A673 (cell line): Measurements from ENCODE around the gene FAM114A1. TPM values are rescaled to one million over a fixed set of nuclear protein-coding genes. Genes with fewer than 3 reads are reported as not detected.

Source experiments
- BruUV-seq: library from RNA; stranded (reverse); fragments of 400-500 nt; replicated peaks from 2 replicates; lab custom pipeline; 2021; lab: Mats Ljungman, UMichigan
- CTCF ChIA-PET: fragments of 300-600 bp; sonication (Branson Sonifier 250); formaldehyde crosslinking; loops from one replicate; lab custom pipeline; 2022; ENCODE audit warnings: antibody characterized with exemption; lab: Charles Lee
- POLR2A ChIA-PET: fragments of 300-600 bp; sonication (Branson Sonifier 250); formaldehyde crosslinking; loops from one replicate; lab custom pipeline; 2022; ENCODE audit warnings: antibody characterized with exemption; ENCODE audit not compliant: low non-redundant PET; lab: Charles Lee
- DNase-seq: peaks from one replicate; pipeline ENCODE4 v3.0.0-alpha.2; 2015; ENCODE audit warnings: low spot score
- H3K27ac ChIP-seq: fragments of 200-600 bp; sonication (generic); 2 replicates; pipeline ENCODE4 v1.5.1; 2016; ENCODE audit warnings: mixed run types, low read depth, mild to moderate bottlenecking, mixed read lengths, antibody characterized with exemption, low read length; ENCODE audit not compliant: poor library complexity, severe bottlenecking
- H3K27me3 ChIP-seq: fragments of 200-600 bp; sonication (generic); replicated peaks from 2 replicates; pipeline ENCODE4 v1.6.1; 2017; ENCODE audit warnings: mixed run types, low read depth, mild to moderate bottlenecking, mixed read lengths, antibody characterized with exemption, low read length; ENCODE audit not compliant: insufficient read depth, poor library complexity
- H3K36me3 ChIP-seq: fragments of 200-600 bp; sonication (generic); 2 replicates; pipeline ENCODE4 v1.6.1; 2016; ENCODE audit warnings: mixed run types, mild to moderate bottlenecking, mixed read lengths, antibody characterized with exemption, low read length; ENCODE audit not compliant: insufficient read depth, poor library complexity, severe bottlenecking
- H3K4me1 ChIP-seq: fragments of 200-600 bp; sonication (generic); 2 replicates; pipeline ENCODE4 v1.6.1; 2017; ENCODE audit warnings: mixed run types, mild to moderate bottlenecking, mixed read lengths, antibody characterized with exemption, low read length; ENCODE audit not compliant: insufficient read depth, poor library complexity, severe bottlenecking
- H3K4me3 ChIP-seq: fragments of 200-600 bp; sonication (generic); 2 replicates; pipeline ENCODE4 v1.5.1; 2016; ENCODE audit warnings: low read depth, mixed run types, mild to moderate bottlenecking, mixed read lengths, low read length; ENCODE audit not compliant: poor library complexity, severe bottlenecking
- H3K9me3 ChIP-seq: fragments of 200-600 bp; sonication (generic); 2 replicates; pipeline ENCODE4 v1.6.1; 2016; ENCODE audit warnings: mixed run types, low read depth, mild to moderate bottlenecking, mixed read lengths, antibody characterized with exemption, low read length; ENCODE audit not compliant: poor library complexity, severe bottlenecking
- EZH2 ChIP-seq: fragments of 200-600 bp; sonication (generic); IDR thresholded peaks from 2 replicates; pipeline ENCODE4 v1.6.1; 2017; ENCODE audit warnings: borderline replicate concordance, low read depth, mild to moderate bottlenecking, mixed read lengths, antibody characterized with exemption, low read length; ENCODE audit not compliant: poor library complexity, severe bottlenecking
- intact Hi-C: fragments of 100-400 bp; cut with micrococcal nuclease; formaldehyde crosslinking; loops from one replicate; pipeline ENCODE4 v1.10.0; 2022; ENCODE audit not compliant: unreplicated experiment
- total RNA-seq: library from RNA; stranded (reverse); gene quantifications from 2 replicates; pipeline ENCODE4 v1.2.3, GENCODE V29; 2021
- TF ChIP-seq, protein P1 (sequence below): fragments of 300-800, 200-600 bp; sonication (generic); conservative IDR thresholded peaks from 2 replicates; pipeline ENCODE4 v1.5.1; 2017; ENCODE audit warnings: low read depth, mild to moderate bottlenecking, antibody characterized with exemption, low read length, moderate library complexity, mixed read lengths

FAM114A1 gene
- total RNA-seq, 1 experiment from 2014 or later, result 4.2 TPM

DNA sequence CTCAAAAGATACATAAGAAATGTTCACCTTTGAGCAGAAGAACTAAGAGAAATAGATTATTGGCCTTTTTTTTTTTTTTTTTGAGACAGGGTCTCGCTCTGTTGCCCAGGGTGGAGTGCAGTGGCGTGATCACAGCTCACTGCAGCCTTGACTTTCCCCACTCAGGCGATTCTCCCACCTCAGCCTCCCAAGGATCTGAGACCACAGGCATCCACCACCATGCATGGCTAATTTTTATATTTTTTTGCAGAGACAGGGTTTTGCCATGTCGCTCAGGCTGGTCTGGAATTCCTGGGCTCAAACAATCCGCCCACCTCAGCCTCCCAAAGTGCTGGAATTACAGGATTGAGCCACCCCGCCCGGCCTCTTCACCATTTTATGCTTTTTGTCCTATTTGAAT lies 8.1 kb upstream of the FAM114A1 start:
- ChIA-PET CTCF (interaction anchor here (0.6 kb wide), 1 partner anchor 35 kb away, joined by 3 read pairs; no protein-coding TSS in a partner anchor), POLR2A (no interaction called here)
- no peaks in the 10 kb centered on the region for H3K27me3 ChIP-seq
- H3K36me3 ChIP-seq, result no peaks in the 10 kb centered on the region
- H3K27ac ChIP-seq, result no peak overlapping the region
- H3K9me3 ChIP-seq, result no peaks in the 10 kb centered on the region
- TF ChIP-seq, protein P1, sequence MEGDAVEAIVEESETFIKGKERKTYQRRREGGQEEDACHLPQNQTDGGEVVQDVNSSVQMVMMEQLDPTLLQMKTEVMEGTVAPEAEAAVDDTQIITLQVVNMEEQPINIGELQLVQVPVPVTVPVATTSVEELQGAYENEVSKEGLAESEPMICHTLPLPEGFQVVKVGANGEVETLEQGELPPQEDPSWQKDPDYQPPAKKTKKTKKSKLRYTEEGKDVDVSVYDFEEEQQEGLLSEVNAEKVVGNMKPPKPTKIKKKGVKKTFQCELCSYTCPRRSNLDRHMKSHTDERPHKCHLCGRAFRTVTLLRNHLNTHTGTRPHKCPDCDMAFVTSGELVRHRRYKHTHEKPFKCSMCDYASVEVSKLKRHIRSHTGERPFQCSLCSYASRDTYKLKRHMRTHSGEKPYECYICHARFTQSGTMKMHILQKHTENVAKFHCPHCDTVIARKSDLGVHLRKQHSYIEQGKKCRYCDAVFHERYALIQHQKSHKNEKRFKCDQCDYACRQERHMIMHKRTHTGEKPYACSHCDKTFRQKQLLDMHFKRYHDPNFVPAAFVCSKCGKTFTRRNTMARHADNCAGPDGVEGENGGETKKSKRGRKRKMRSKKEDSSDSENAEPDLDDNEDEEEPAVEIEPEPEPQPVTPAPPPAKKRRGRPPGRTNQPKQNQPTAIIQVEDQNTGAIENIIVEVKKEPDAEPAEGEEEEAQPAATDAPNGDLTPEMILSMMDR, result no peak
- no peak for TF ChIP-seq EZH2
- H3K4me3 ChIP-seq, result no peak overlapping the region
- intact Hi-C loops, result loop anchor here (5.0 kb wide), 1 partner anchor 797 kb away; no protein-coding TSS in a partner anchor
- H3K4me1 ChIP-seq, result peaks cover 7% of the 10 kb centered on the region
- BruUV-seq, result no TSS peak
- no peak for DNase-seq

DNA sequence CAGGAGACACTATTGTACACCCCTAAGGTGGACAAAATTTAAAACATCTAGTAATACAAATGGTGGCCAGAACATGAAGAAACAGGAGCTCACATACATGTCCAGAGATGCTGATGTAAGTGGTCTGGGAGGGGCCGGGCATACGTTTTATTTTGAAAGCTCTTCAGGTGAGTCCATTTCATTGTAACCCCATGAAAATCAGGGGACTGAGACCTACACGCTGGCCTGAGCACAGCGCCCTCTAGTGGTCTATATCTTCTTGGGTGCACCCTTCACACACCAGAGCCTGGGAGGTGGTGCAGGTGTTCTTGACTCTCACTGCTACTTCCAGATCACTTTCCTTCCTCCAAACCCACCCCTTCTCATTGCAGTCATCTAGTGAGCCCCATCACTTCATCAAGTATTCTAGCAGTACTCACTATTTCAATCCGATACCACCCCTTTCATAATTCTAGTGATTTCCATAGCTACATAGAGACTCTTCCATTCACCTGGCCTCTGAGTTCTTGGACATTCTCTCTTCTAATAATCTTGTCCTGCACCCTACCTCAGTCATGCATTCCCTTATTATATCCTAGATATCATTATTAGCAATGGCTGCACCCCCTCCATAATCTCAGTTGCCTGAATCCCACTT lies 6.7 kb upstream of the FAM114A1 start:
- ChIA-PET CTCF (interaction anchor here (0.5 to 1.4 kb wide), 4 partner anchors 17 to 271 kb away, joined by 3 to 7 read pairs (median 4); no protein-coding TSS in a partner anchor), POLR2A (no interaction called here)
- no peaks in the 10 kb centered on the region for H3K27me3 ChIP-seq
- no peaks in the 10 kb centered on the region for H3K36me3 ChIP-seq
- intact Hi-C loops, result no loop called here
- no peaks in the 10 kb centered on the region for H3K9me3 ChIP-seq
- DNase-seq, result peak; percentile 57
- BruUV-seq, result no TSS peak
- H3K27ac ChIP-seq, result no peak overlapping the region
- no peak overlapping the region for H3K4me3 ChIP-seq
- peaks cover 7% of the 10 kb centered on the region for H3K4me1 ChIP-seq
- TF ChIP-seq, protein P1, result peak; percentile 88
- TF ChIP-seq EZH2, result no peak

DNA sequence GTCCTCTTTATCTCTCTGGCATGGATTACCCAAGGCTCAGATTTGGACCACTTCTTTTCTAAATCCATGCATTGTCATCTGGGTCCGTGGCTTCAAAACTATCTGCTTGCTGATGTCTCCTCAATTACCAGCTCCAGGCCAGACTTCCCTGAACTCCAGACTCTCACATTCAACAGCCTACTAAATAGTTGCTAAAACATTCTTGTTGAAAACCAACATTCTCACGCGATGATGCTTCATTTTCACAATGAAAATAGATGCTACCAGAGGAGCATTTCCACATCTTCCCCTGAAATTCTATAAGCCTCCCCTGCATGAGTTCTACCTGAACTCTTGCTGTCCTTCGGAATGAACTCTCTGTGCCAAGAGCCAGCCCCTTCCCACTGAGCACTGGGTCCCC lies 5.8 kb upstream of the FAM114A1 start:
- ChIA-PET POLR2A (no interaction called here), CTCF (no interaction called here)
- no peak overlapping the region for H3K4me3 ChIP-seq
- BruUV-seq, result no TSS peak
- peaks cover 7% of the 10 kb centered on the region for H3K4me1 ChIP-seq
- H3K27ac ChIP-seq, result no peak overlapping the region
- H3K9me3 ChIP-seq, result no peaks in the 10 kb centered on the region
- no peaks in the 10 kb centered on the region for H3K36me3 ChIP-seq
- no peaks in the 10 kb centered on the region for H3K27me3 ChIP-seq
- TF ChIP-seq, protein P1, result no peak
- TF ChIP-seq EZH2, result no peak
- intact Hi-C loops, result no loop called here
- DNase-seq, result no peak
